ENCODE data around the gene GNLY.

GRCh38 chr2:85733121-85733960 lies 39.2 kb downstream of the GNLY start:
- TF ChIP-seq HDAC6 (IDR thresholded peaks at IDR 0.05; ENCODE audit: low read depth, low read length) (no peak), CTCF (IDR thresholded peaks at IDR 0.05 in 2 of 3, conservative IDR thresholded peaks at IDR 0.05 in 1 of 3; ENCODE audit: insufficient read depth in 2 of 3, low read depth in 1 of 3, low read length in 3 of 3) (no peak), HDAC2 (IDR thresholded peaks at IDR 0.05) (no peak), MLX (CRISPR knock-in tag; conservative IDR thresholded peaks at IDR 0.05) (no peak)
